ENCODE measurements around the gene DUSP12.
A peak's percentile ranks its signal among the peaks of the same experiment; 100 is the strongest.
"Not testable (repeated sequence)": the region's sequence is repeated elsewhere in the genome, so short reads cannot be mapped to it uniquely, and the experiment has no call there.

The DUSP12 gene

GRCh38 chr1:161749509-161750407 lies at the start of gene DUSP12:
Gene DUSP12 (plus strand): TSS chr1:161749786. CDS start chr1:161749802, 16 bp downstream.
- DNase-seq = peak; percentile 98

GRCh38 chr1:161702250-161702649 lies 47.3 kb upstream of the DUSP12 start:
- peak; percentile 94 for DNase-seq

- DNase-seq = no peak
Measured at GRCh38 chr1:161705537-161705936, 44.0 kb upstream of the DUSP12 start.

DNA sequence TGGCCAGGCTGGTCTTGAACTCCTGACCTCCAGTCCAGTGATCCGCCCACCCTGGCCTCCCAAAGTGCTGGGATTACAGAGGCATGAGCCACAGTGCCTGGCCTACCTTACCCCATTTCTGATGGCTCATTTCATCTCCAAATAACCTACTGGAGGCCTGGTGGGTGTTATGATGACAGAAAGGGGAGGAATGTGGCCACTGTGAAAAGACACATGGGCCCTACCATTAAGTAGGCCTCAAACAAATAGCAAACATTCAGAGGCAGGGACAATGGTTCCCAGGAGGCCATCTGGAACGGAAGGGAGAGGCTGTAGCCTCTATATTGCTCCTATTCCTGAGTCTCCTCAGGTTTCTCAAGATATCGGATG lies 43.5 kb upstream of the DUSP12 start:
- DNase-seq = no peak

DNA sequence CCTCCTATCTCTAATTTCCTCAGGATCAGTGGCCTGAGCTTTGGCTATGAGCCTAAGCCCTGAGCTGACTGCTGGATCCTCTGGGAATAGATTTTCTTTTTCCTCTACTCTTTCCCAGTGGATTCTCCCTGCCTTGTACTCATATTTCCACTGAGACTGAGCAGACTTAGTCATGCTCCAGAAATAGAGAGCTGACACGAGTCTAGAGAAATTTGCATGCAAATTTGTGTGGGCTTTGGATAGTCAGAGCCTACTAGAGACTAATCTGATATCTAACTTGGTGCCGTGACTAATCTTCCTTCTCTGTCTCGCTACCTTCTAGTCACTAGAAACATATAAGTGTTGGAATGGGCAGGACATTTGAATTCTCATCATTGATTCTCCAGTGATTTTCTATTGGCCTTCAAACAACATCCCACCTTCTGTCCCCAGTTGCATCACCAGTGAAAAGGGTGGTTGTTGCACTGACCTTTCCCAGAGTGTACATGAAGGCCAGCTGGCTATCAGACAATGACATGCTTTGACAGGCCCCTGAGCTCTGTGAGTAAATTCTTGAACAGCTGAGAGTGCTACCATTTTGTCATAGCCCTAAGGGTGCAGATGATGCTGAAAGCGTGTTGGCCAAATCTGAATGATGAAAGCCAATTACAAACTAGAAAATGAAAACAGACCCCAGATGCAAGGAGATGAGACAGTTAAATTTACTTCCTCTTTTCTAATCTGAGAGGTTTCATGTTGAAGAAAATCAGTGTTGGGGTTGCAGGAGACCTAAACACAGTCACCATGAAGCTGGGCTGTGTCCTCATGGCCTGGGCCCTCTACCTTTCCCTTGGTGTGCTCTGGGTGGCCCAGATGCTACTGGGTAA lies 42.9 kb upstream of the DUSP12 start, which contains the start of gene FCRLA:
TSS of gene FCRLA (plus strand) at position 748 of the 866 bp plus-strand sequence. CDS start at position 784, 36 bp downstream.
- DNase-seq = no peak

DNA sequence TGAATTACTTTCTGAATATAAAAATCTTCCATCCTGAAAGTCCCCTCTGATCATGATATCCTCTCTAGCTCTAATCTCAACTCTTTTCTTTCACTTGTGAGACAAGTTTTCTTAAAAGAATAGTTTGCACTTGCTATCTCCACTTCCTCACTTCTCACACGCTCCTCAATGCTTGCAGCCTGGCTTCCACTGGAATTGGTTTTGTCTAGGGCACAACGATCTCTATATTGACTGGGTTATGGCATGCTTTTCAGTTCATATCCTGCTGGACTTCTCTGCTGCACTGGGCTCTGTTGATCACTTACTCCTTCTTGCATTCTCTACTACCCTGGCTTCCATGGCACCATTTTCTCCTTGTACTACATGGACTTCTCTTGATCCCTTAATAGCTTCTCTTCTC lies 42.1 kb upstream of the DUSP12 start:
- no peak for DNase-seq

DNA sequence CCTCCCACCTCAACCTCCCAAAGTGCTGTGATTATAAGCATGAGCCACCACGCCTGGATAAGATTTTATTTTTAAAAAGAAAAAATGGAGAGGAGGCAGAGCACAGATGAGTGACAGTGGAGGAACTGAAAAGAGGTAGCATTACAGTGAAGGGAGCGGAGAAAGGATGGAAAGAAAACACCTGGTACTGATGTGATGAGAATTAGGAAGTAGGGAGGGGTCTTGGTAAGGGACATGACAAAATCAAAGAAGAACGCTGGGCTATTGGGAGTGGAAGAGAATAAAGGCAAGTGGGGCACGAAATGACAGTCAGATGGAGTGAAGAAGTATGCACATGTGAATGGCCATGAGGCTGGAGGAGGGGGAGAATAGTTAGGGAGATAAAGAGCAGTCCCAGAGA lies 40.2 kb upstream of the DUSP12 start:
- DNase-seq = no peak

- peak; percentile 13 for DNase-seq
Measured at GRCh38 chr1:161710560-161710959, 39.0 kb upstream of the DUSP12 start.

DNA sequence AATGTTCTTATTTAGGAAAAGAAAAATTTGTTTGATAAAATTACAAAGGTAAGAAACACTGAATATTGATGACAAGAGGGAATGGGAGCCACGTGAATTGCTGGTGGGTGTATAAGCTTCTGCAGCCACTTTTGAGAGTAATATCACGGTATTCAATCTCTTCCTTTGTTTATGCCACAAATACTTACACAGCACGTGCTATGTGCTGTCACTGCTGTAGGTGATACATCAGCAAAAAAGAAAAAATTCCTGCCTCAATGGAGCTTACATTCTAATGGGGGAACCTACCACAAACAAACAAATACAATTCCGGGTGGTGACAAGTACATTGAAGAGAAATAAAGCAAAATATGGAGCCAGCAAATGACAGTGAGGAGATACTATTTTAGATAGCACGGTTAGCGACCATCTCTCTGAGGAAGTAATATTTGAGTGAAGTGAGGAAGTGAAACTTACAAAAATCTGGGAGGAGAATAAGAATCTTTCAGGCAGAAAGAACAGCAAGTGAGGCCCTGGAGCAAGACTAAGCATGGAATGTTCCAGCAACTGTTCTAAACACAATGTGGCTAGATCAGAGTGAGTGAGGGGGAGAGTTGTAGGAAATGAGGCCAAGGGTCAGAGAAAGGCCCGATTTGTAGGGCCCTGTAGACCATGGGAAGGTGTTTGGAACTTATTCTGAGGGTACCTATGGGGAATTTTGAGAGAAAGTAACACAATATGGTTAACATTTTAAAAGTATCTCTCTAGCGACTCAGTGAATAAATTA lies 30.8 kb upstream of the DUSP12 start:
- DNase-seq = no peak

DNA sequence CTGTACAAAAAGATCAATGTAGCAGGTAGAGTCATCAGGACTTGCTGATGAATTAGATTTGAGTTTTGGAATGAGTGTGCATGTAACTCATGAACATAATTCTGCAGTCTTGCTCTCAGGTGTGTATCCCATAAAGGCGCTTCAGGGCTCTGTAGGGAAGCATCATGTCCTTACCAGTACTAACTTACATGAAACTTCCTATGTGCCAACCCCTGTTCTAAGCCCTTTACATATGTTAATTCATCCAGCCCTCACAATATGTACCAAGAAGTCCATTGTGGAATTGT lies 30.3 kb upstream of the DUSP12 start:
- DNase-seq = no peak

- DNase-seq = no peak
Measured at GRCh38 chr1:161720422-161720821, 29.2 kb upstream of the DUSP12 start.

- no peak for DNase-seq
Measured at GRCh38 chr1:161720956-161721737, 28.4 kb upstream of the DUSP12 start, which contains the start of gene FCRLB. Gene FCRLB (plus strand): TSS chr1:161721544. CDS start chr1:161722673, 1,129 bp downstream.

DNA sequence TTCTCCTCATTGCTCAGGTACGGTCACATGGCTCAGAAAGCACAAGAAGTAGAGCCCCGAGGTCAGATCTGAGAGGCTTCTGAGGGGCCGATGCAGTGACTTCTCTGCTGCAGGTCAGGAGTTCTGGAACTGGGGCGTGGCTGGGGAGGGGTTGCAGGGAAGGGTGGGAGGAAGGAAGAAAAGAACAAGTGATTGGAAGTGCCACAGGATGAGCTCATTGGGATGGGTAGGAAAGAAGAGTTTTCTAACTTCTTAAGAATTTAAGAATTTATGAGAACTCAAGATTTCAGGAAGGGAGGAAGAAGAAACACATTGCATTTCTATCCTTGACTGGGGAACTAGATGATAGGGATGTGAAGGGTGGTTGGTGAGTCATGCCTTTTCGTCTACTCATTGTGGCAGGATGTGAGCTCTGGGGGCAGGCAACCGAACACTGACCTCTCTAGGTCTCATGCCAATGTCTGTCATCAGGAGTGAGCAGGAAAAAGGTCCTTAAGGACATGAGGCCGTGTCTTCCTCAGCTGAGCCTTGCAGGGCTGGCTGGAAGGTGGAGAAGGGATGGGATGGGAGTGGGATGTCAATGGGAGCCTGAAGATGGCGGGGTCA lies 27.7 kb upstream of the DUSP12 start:
- no peak for DNase-seq

DNA sequence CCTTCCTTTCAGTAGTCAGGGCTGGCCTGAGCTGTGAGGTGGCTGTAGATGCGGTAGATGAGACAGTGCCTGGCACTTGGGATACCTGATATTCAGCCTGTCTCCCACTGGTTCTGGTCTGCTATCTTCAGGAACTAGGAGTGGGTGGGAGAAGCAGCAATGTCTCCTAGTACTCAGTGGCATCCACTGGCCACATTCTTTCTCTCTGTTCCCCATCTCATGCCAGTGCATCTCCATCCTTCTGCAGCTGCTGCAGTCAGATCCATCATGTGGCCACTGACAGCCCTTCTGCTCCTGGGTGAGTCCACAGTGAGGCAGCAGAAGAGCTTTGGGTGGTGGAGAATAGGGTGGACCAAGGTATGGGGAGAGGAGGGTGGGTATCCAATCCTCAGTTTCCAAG lies 27.2 kb upstream of the DUSP12 start:
- DNase-seq = no peak

DNA sequence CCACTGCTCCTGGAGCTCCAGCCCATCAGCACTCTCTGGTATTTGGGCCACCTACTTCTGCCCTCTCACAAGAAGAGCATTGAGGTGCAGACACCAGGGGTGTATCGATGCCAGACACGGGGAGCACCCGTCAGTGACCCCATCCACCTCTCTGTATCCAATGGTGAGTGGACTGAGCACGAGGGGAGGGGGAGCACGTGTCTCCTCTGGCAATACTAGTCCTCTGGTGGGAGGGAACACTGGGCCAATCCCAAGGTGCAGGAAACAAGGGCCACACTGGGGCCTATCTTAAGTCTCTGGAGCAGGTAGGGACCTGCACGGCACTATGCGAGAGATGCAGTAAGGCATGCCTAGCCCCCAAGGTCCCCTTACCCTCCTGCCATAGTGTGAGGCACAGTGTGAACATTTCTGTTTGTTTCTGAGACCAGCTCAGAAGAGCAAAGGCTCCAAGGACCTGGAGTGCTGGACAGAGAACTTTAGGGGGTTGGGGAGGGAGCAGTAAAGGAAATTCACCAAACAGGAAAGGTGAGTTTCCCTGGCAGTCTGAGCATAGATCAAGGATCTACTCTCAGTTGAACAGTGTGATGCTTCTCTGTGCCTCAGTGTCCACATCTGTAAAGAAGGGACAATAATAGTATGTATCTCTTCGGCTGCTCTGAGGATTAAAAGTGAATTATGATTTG lies 26.0 kb upstream of the DUSP12 start:
- DNase-seq = peak; percentile 55

- DNase-seq = not testable (repeated sequence)
Measured at GRCh38 chr1:161725258-161725907, 24.2 kb upstream of the DUSP12 start.

- DNase-seq = peak; percentile 81
Measured at GRCh38 chr1:161725908-161726472, 23.6 kb upstream of the DUSP12 start.

GRCh38 chr1:161726473-161727255 lies 22.9 kb upstream of the DUSP12 start:
- DNase-seq = peak; percentile 89

- DNase-seq = peak; percentile 36
Measured at GRCh38 chr1:161727256-161727924, 22.2 kb upstream of the DUSP12 start.

Measured in DMS53 (cell line).